ENCODE data around the gene DUSP22.
"Not testable (repeated sequence)": the region's sequence is repeated elsewhere in the genome, so short reads cannot be mapped to it uniquely, and the experiment has no call there.

The DUSP22 gene

DNA sequence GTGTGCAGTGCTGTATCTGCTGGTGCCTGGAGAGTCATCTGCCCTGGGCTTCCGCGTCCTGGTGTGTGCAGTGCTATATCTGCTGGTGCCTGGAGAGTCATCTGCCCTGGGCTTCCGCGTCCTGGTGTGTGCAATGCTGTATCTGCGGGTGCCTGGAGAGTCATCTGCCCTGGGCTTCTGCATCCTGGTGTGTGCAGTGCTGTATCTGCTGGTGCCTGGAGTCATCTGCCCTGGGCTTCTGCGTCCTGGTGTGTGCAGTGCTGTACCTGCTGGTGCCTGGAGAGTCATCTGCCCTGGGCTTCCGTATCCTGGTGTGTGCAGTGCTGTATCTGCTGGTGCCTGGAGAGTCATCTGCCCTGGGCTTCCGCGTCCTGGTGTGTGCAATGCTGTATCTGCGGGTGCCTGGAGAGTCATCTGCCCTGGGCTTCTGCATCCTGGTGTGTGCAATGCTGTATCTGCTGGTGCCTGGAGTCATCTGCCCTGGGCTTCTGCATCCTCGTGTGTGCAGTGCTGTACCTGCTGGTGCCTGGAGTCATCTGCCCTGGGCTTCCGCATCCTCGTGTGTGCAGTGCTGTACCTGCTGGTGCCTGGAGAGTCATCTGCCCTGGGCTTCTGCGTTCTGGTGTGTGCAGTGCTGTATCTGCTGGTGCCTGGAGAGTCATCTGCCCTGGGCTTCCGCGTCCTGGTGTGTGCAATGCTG lies 33.0 kb downstream of the DUSP22 start:
- DNase-seq = not testable (repeated sequence)

DNA sequence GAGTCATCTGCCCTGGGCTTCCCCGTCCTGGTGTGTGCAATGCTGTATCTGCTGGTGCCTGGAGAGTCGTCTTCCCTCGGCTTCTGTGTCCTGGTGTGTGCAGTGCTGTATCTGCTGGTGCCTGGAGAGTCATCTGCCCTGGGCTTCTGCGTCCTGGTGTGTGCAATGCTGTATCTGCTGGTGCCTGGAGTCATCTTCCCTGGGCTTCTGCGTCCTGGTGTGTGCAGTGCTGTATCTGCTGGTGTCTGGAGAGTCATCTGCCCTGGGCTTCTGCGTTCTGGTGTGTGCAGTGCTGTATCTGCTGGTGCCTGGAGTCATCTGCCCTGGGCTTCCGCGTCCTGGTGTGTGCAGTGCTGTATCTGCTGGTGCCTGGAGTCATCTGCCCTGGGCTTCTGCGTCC lies 33.8 kb downstream of the DUSP22 start:
- not testable (repeated sequence) for DNase-seq

DNA sequence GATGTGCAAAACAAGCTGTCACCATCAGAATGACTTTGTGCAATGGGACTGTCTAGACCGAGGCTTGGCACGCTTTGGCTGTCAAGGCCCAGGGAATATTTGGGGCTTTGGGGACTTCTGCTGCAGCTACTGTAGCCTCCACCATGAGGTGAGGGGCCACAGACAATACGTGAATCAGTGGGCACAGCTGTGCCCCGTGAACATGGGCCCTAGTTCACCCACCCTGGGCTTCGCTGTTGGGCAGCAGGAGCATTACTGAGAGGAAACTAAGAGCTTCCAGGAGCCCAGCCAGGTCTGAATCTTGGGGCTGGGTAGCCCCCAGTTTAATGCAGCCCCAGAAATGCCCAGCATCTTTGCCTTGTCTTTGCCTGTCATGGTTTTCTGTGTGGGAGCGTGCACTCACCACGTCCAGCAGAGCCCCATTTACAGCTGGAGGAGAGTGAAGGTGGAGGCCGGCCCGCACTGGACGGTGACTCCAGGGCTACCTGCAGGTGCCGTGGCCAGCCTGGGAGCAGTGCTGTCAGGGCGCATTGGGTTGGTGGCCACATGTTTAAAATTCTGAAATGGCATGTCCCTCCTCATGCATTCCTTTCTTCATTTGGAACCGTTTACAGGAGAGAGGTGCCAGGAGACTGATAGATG lies 34.7 kb downstream of the DUSP22 start:
- DNase-seq = no peak

DNA sequence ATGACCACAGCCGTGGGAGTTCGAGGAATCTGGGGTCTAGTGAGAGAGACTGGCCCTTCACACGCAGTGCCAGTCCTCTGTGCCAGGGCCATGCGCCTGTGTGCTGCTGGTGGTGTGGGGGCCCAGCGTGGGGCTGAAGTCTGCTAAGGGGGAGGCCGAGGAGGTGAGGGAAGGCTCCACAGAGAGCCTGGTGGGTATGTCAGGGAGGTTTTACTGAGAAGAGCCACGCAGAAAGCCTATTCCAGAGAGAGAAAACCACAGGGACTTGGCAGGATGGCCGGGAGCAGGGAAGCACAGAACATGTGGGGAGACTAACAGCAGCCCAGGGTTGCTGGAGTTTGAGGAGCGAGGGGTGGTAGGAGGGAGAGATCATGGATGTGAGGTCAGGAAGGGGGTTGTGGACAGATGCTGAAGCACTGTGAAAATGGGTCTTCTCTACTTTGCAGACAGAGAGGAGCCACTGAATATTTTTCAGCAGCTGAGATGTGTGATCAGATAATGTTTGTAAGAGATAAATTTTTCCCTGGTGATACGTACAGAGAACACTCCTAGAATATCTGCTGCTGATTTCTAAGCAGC lies 35.3 kb downstream of the DUSP22 start:
- no peak for DNase-seq

DNA sequence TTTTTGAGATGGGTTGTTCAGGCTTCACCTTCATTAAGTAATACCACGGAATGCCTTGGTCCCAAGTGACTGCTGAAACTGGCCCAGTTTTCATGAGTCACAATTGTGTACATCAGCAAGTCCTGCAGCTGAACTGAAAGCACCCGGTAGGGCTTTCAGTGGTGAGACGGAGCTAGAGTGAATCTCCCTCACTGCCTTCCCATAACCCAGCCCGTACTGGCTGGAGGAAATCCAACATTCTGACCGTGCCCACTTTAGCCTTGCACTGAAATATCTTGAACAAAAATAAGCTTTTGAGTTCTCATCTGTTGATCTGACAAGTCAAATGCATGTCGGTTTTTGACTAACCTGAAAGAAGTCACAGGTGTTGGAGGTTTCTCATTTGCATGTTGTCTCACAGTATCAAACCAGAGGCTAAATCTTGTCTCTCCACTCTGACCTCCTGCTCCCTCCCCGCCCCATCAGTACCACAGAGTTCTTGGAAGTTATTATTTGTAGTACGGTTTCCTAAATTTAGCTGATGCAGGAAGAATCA lies 35.9 kb downstream of the DUSP22 start:
- no peak for DNase-seq

DNA sequence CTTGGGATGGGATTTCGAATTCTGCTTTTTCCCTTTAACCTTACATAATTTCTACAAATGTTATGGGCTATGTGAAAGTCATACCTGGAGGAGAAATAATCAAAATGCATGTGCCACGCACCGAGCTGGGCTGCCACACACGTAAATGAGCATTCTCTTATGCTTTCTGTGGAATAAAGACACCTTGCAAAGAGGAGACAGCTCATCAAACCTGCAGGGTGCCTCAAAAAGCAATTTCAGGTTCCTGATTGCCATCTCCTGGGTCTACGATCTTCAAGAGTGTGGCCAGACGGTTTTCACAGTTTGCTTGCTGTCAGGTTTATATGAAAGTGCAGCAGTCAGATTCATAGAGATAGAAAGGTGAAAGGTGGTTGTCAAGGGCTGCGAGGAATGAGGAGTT lies 36.6 kb downstream of the DUSP22 start:
- no peak for DNase-seq

DNA sequence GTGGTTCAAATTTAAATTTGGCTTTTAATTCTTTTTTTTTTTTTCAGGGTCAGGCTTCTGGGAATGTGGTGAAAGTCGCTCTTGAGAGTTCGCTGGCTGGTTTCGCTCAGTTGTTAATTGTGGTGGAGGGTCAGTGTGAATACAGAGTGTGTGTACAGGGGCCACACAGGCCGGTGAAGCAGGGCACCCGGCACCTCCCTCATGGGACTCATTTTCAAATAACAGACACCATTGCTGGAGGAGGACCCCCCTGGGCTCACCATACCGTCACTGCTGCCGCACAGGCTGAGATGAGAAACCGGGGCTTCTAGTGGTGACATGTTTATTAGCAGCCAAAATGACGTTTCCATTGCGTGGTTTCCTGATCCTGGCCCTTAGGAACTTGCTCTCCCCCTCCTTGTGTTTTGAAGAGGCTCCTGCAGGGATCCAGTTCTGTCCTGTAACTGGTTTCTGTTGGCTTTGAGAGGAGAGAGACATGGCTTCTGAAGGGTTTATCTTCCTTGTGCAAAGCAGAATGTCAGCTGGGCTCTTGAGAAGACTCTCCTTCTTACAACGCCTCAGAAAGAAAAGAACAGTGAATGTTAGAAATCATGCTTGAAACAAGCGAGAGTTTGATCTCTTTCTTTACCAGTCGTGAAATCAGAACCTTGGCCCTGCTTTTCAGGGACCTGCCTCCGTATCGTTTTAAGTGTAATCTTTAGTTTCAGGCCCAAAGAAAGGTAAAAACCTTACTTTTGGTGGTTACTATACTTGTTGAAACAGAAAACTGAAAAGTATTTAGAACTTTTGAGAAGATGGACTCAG lies 37.8 kb downstream of the DUSP22 start:
- no peak for DNase-seq

DNA sequence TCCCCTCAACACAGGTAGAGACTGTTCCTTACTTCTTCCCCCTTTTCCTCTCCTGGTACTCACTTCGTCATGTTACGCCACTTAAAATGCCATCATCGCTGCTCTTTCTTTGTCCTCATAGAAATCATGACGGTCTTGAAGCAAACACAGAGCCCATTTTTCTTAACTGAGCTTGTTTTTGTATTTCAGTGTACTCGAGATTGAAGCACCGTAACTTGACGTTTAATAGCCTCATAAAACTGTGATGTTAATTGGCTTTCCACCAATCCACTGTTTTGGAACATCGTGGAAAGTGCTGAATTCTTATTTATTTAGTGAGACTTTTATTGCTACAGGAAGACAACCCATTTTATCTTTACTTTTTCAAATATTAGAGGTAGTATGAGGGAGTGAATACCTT lies 38.7 kb downstream of the DUSP22 start:
- no peak for DNase-seq

DNA sequence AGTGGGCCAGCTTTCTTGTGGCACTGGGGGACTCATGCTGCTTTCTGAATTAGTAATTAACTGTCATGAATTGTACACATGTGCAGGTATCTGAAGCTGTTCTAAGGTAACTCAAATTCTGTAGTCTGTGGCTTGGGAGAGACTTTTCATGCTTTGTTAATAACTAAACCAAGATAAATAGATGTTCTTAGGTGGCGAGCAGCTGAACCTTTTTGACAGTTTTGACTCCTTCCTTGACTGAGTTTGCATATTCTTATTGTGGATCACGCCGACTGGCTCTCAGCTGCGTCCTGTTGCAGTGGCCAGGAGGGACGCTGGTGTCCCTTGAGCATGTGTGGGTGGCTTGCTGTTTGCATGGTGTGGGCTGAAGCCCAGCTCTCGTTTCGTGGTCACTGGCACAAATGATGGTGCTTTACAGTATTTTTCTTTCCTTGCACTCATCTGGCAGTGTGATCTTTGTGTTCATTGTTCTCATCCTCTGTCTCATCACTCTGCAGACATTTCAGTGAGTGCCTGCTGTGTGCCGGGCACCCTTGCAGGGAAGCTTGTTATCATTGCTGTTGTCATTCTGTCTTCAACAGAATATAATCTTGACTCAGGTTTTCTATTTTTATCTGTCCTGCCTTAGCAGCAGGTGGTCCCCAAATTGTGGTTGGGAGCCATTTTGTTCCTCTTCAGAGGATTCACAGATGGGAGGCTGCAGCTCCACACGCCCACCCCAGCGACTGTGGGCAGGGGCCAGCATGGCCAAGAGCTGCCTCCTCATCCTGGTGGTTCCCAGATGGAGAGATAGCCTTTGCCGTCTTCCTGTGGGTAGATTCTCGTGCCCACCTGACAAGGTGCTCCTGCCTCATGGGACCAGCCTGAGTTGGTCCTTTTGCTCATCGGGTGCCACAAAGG lies 39.6 kb downstream of the DUSP22 start:
- DNase-seq = no peak

DNA sequence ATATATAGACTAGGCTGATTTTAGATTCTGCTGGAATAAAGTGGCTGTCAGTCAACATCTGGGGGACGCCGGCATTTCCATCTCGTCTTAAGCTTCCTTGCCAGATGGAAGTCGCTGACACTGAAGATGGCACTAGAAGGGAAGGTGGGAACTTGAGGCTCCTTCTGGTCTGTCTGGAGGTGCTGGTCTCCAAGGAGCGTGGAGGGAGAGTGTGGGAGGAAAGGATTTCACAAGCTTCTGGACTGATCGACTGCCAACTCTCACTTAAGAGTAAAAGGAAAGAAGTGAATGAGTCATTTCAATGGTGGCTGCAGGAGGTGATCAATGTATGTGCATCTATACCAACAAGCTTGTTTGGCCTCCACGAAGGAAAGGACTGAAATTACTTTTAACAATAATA lies 40.4 kb downstream of the DUSP22 start:
- no peak for DNase-seq

DNA sequence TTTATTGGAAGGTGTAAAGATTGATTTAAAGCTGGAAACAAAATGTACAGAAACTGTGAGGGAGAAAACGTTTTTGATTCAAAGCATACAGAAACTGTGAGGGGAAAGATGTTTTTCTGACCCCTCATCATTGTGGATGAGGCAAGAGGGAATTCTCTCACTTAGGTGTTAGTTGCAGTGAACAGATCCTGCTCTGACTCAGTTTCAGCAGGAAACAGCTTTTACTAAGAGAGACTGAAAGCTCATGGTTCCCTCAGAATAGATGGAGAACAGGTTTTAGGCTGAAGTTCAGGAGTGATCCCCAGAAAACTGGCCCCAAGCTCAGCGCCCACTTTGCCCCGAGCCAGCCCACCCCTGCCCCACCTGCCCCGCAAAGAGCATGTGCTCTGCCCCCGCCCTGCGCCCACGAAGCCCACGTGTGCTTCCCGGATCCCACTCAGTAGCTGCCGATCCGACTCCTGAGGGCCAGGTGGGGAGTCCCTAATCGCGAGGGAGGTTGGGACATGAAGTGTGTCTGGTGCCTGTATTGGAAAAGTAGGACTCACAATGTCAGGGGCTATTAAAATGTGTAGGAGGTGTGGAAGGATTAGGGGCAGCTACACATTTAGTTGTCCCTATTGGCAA lies 41.2 kb downstream of the DUSP22 start:
- no peak for DNase-seq

DNA sequence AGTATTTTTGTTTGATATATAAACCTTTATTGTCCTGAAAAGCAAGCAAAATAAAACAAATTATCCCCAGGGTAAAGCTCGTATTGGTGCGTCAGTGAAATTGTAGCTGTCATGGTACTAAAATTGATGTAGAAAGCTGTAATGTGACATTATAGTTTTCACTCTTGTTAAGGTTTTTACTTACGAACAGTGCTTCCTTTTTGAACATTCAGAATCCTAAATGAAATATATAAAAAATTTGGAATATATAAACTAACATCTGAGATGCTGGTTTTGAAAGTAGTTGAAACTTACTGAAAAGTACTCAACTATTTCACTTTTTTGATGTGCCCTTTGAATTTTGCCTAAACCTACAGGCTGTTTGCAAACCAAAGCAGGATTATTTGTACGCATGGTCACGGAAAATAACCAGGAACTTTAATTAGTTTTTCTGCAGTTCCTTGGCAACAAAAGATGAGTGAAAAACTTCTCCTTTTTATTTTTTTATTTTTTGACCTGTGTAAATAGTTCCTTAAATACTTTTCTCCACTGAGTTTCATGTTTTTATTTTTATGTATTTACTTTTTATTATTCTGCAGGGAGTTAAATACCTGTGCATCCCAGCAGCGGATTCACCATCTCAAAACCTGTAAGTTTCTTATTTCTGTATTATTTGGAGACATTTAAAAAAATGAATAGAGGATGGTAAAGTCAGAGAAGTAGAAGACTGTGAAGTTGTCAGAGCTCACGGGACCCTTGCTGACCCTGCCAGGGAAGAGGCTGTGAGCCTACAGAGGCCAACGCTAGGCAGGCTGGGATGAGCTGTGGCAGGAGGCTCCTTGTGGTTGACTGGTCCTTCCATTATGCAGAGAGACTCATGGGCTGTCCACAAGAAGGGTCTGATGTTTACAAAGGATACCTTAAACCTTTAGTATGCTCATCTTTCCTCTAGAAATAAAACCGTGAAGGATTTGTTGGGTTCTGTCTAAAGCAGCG lies 42.5 kb downstream of the DUSP22 start:
- DNase-seq = no peak

DNA sequence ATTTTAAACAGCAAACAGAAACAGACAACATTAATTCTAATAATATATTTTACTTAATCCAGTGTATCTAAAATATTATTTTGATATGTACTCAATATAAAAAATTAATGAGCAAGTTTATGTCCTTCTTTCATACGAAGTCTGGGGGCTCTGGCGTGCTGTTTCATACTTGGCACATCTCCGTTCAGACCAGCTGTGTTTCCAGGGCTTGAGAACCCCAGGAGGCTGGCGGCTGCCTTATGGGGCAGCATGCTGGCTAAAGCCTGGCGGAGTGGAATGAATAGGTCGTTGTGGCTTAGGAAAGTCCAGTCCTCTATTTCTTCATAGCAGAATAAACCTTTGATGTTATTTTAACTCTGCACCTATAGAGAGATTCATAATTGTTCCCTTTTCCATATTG lies 43.3 kb downstream of the DUSP22 start:
- DNase-seq = no peak

DNA sequence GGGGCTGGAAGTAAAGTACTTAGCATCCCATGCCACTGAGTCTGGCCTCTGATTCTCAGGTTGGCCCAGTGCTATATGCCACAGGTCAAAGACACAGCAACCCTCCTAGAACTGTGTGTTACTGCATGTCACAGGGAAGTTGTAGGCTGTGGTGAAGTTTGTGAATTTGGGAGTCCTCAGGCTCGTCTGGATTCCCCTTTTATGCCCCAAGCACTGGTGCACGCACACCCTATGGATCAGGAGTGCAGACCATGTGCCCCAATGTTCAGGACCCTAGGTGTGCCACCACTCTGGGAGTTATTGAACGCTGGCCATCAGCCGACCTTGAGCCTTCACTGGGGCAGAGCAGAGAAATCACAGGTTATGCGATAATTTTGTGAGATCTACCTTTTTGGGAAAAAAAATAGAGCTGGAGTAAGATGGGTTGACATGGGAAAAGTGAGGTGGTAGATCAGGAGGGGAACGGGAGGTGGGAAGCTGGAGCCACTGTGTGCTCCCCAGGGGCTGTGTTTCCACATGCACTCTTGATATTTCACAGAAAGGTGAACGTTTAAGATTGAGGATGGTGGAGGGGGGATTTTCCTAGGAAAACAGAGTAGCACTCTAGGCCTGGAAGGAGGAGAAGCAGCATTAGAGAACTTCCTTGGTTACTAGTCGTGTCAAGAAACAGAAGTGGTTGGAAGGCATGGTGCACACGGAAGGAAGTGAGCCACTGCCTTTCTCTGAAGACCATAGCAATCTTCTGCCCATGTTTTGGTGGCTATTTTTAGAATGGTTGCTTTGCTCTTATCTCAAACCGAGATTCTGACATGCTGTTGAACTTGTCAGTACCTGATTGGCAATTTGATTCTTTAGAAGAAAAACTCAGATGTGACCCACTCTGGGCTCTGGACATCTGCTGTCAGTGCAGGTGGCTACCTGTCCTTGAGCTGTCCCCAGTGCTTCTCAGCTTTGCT lies 44.1 kb downstream of the DUSP22 start:
- no peak for DNase-seq

DNA sequence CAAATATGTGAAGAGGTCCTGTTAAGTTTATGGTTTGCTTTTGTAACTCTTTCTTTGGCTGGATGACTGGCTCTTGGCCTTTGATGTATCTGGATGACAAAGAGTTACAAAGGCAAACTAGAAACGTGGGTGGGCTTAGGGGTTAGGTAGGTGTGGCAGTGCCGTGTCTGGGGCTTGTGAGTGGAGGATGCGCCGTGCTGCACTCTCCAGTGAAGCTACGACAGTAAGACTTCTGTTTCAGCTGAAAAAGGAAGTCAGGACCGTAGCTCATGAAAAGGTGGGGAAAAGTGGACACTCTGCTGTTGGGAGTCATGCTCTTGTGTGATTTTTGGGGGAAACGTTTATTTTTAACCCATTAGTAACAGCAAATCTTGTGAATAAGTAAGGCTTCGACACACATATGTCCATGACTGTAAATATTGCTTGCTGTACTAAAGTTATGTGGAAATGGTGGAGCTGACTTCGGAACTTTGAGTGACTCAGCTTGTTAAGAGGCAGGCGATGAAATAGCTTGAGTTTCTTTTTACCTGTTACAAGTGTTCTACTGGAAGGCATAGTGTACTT lies 45.6 kb downstream of the DUSP22 start:
- peak; percentile 64 for DNase-seq

DNA sequence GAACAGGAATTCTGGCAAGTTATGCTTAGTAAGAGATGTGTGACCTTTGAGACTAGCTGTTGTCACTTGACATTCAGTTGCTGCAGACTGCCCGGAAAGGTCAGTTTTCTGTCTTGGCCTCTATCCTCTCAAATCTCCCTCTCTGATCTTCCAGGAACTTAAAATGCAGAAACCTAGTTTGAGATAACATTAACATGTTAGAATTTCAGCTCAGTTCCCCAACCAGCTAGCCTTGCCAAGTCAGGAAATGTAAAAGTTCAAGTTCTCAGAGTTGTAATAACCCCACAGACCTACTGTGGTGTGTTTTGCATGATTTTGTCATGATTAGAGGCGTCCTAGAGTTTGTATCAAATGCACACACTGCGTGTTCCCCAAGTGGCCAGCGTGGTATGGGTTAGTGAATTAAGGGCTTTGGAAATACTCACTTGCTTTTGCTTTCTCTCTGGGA lies 46.6 kb downstream of the DUSP22 start:
- no peak for DNase-seq

DNA sequence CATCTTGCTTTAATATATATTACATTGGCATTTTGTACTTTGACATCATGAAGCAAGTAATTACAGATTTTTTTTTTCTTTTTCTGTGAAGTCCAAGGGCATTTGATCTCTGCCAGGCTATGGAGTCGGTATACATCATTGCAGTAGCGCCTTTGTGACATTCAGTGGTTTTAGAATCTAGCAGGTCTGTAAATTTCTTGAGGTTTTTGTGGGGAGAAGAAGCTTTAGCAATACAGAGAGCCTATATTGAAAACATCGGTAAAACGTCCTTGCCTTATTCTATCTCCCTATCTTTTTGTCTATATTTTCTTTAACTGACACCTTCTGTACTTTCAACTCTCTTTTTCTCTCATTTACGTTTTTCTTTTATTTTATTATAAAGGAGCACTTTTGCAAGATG lies 47.2 kb downstream of the DUSP22 start:
- no peak for DNase-seq

DNA sequence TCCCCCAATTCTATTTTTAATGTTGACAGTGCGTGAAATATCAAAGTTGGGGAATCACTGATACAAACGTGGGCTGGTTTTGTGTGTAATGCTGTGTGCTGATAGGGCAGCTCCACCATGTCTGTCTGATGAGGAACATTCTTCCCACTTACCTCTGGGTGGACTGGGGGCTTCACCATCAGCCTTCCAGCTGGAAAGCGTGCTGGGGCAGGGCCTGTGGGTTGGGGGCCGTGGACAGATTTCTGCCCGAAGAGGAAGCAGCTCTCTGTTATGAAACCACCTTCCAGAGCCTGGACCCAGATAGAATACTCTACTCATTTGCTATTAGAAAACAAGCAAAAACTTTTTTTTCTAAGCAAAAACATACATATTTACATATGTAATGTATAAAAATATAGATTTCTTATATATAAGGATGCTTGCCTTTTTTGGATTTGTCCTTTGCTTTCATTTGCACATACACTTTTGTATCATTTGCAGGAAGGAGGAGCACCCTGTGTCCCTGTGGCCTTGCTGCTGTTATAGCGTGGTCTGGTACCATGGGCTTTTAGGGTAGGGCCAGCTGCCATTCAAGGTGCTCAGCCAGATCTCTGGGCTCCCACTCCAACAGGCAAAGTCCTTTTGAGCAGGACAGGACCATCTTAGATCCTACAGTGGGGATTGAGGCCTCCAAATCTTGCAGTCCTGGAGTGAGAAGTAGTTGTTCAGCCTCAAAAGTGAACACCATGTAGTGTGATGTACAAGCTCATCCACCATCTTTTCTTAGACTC lies 48.1 kb downstream of the DUSP22 start:
- DNase-seq = no peak
